IMR-90 (cell line): Measurements from ENCODE around the gene RANGRF. TPM values are rescaled to one million over a fixed set of nuclear protein-coding genes. Genes with fewer than 3 reads are reported as not detected.

Experiments used
- ATAC-seq: fragments of 200-7000 bp; cut with Tn5 transposase; 2 replicates; pipeline ENCODE4 v1.9.1; 2020; ENCODE audit warnings: low read depth, mild to moderate bottlenecking, moderate library complexity
- BruUV-seq: library from RNA; stranded (reverse); fragments of 400-500 nt; replicated peaks from 2 replicates; lab custom pipeline; 2021; lab: Mats Ljungman, UMichigan
- CTCF ChIA-PET: fragments of 300-600 bp; formaldehyde crosslinking; extraction: SDS; loops from one replicate; lab custom pipeline; 2021; ENCODE audit warnings: antibody characterized with exemption; lab: Yijun Ruan, JAX
- POLR2A ChIA-PET: fragments of 300-600 bp; sonication (Branson Sonifier 250); formaldehyde crosslinking; loops from one replicate; lab custom pipeline; 2022; ENCODE audit warnings: antibody characterized with exemption; ENCODE audit not compliant: unreplicated experiment; lab: Charles Lee
- DNase-seq: peaks from one replicate; pipeline ENCODE4 v3.0.0; 2013
- H2AFZ ChIP-seq: replicated peaks from 2 replicates; pipeline ENCODE3; 2013; ENCODE audit warnings: low read length, mild to moderate bottlenecking; ENCODE audit not compliant: poor library complexity
- H2AK5ac ChIP-seq: 2 replicates; pipeline ENCODE4 v1.6.1; 2013; ENCODE audit warnings: low read depth, low read length, inconsistent platforms
- H2AK9ac ChIP-seq: replicated peaks from 2 replicates; pipeline ENCODE3; 2013; ENCODE audit warnings: mild to moderate bottlenecking, low read depth, low read length, moderate library complexity; ENCODE audit not compliant: poor library complexity
- H2BK120ac ChIP-seq: 2 replicates; pipeline ENCODE4 v1.6.1; 2013; ENCODE audit warnings: low read depth, low read length, inconsistent platforms
- H2BK15ac ChIP-seq: 3 replicates; pipeline ENCODE4 v1.6.1; 2013; ENCODE audit warnings: low read depth, low read length, inconsistent platforms
- H2BK20ac ChIP-seq: 2 replicates; pipeline ENCODE4 v1.6.1; 2013; ENCODE audit warnings: low read depth, mild to moderate bottlenecking, inconsistent platforms, low read length, moderate library complexity
- H2BK5ac ChIP-seq: 2 replicates; pipeline ENCODE4 v1.6.1; 2013; ENCODE audit warnings: mild to moderate bottlenecking, low read depth, low read length, inconsistent platforms; ENCODE audit not compliant: poor library complexity, severe bottlenecking
- H3K14ac ChIP-seq: replicated peaks from 2 replicates; pipeline ENCODE4 v1.6.1; 2013; ENCODE audit warnings: low read depth, low read length, inconsistent platforms
- H3K18ac ChIP-seq: 2 replicates; pipeline ENCODE4 v1.6.1; 2013; ENCODE audit warnings: low read depth, low read length, control low read depth
- H3K23ac ChIP-seq: 2 replicates; pipeline ENCODE4 v1.6.1; 2013; ENCODE audit warnings: low read depth, low read length, inconsistent platforms
- H3K27ac ChIP-seq: 2 replicates; pipeline ENCODE4 v1.5.1; 2013; ENCODE audit warnings: mild to moderate bottlenecking, control low read depth, low read length; ENCODE audit not compliant: insufficient read depth
- H3K27me3 ChIP-seq: 2 replicates; pipeline ENCODE4 v1.6.1; 2013; ENCODE audit warnings: low read length; ENCODE audit not compliant: control insufficient read depth, insufficient read depth
- H3K36me3 ChIP-seq: 2 replicates; pipeline ENCODE4 v1.6.1; 2013; ENCODE audit warnings: low read length, mixed read lengths; ENCODE audit not compliant: control insufficient read depth, insufficient read depth
- H3K4ac ChIP-seq: 2 replicates; pipeline ENCODE4 v1.6.1; 2013; ENCODE audit warnings: low read depth, low read length, inconsistent platforms
- H3K4me1 ChIP-seq: 2 replicates; pipeline ENCODE4 v1.6.1; 2013; ENCODE audit warnings: low read length, mixed read lengths; ENCODE audit not compliant: control insufficient read depth, insufficient read depth
- H3K4me2 ChIP-seq: 2 replicates; pipeline ENCODE4 v1.6.1; 2013; ENCODE audit warnings: low read depth, mild to moderate bottlenecking, control low read depth, low read length, moderate library complexity
- H3K4me3 ChIP-seq: 2 replicates; pipeline ENCODE4 v1.5.1; 2013; ENCODE audit warnings: low read depth, mild to moderate bottlenecking, control low read depth, low read length, moderate library complexity; ENCODE audit not compliant: insufficient read depth
- H3K56ac ChIP-seq: 2 replicates; pipeline ENCODE4 v1.6.1; 2013; ENCODE audit warnings: low read length, inconsistent platforms; ENCODE audit not compliant: insufficient read depth; ENCODE audit errors: extremely low read depth
- H3K79me1 ChIP-seq, 2 experiments: 2 replicates each; pipeline ENCODE4 v1.6.1; 2013; ENCODE audit warnings: low read length in 2 of 2, inconsistent platforms in 1 of 2, low read depth in 1 of 2
- H3K9ac ChIP-seq: 2 replicates; pipeline ENCODE4 v1.6.1; 2013; ENCODE audit warnings: low read depth, low read length, control low read depth
- H3K9me1 ChIP-seq: 2 replicates; pipeline ENCODE4 v1.6.1; 2013; ENCODE audit warnings: low read length, inconsistent platforms; ENCODE audit not compliant: insufficient read depth
- H3K9me3 ChIP-seq: 2 replicates; pipeline ENCODE4 v1.6.1; 2013; ENCODE audit warnings: low read length; ENCODE audit not compliant: control insufficient read depth, insufficient read depth
- H4K20me1 ChIP-seq: 2 replicates; pipeline ENCODE4 v1.6.1; 2013; ENCODE audit warnings: low read length, inconsistent platforms; ENCODE audit not compliant: insufficient read depth
- H4K5ac ChIP-seq: 2 replicates; pipeline ENCODE4 v1.6.1; 2013; ENCODE audit warnings: mild to moderate bottlenecking, low read depth, low read length, control low read depth
- H4K8ac ChIP-seq, 2 experiments: 2 replicates each; pipeline ENCODE4 v1.6.1; 2013; ENCODE audit warnings: low read depth in 2 of 2, low read length in 2 of 2, control low read depth in 1 of 2, inconsistent platforms in 1 of 2
- H4K91ac ChIP-seq: 2 replicates; pipeline ENCODE4 v1.6.1; 2013; ENCODE audit warnings: low read depth, low read length, inconsistent platforms; ENCODE audit not compliant: insufficient read depth
- BHLHE40 ChIP-seq: fragments of 150-350 bp; IDR thresholded peaks from 2 replicates; pipeline ENCODE4 v1.6.1; 2016; ENCODE audit warnings: mild to moderate bottlenecking, low read depth, low read length
- CEBPB ChIP-seq: IDR thresholded peaks from 2 replicates; pipeline ENCODE4 v1.6.1; 2012; ENCODE audit warnings: low read depth, low read length, improper control_type of control experiment
- CHD1 ChIP-seq: IDR thresholded peaks from 2 replicates; pipeline ENCODE4 v1.6.1; 2012; ENCODE audit warnings: low read depth, low read length, improper control_type of control experiment
- CTCF ChIP-seq: conservative IDR thresholded peaks from 2 replicates; pipeline ENCODE4 v1.5.1; 2012; ENCODE audit warnings: mild to moderate bottlenecking, low read depth, low read length, improper control_type of control experiment
- ELK1 ChIP-seq: fragments of 150-350 bp; IDR thresholded peaks from 2 replicates; pipeline ENCODE4 v1.6.1; 2016; ENCODE audit warnings: low read depth, mild to moderate bottlenecking, low read length, moderate library complexity, borderline replicate concordance
- FOS ChIP-seq: fragments of 150-350 bp; IDR thresholded peaks from 2 replicates; pipeline ENCODE4 v1.6.1; 2016; ENCODE audit warnings: low read depth, low read length
- MAFK ChIP-seq: IDR thresholded peaks from 2 replicates; pipeline ENCODE4 v1.6.1; 2012; ENCODE audit warnings: low read depth, low read length, improper control_type of control experiment
- MAZ ChIP-seq: IDR thresholded peaks from 2 replicates; pipeline ENCODE4 v1.6.1; 2012; ENCODE audit warnings: low read depth, mild to moderate bottlenecking, low read length, improper control_type of control experiment, moderate library complexity, borderline replicate concordance
- MXI1 ChIP-seq: IDR thresholded peaks from 2 replicates; pipeline ENCODE4 v1.6.1; 2012; ENCODE audit warnings: low read depth, mild to moderate bottlenecking, low read length, moderate library complexity, borderline replicate concordance
- NFE2L2 ChIP-seq: fragments of 150-350 bp; IDR thresholded peaks from 2 replicates; pipeline ENCODE4 v1.6.1; 2016; ENCODE audit warnings: low read depth, mild to moderate bottlenecking, low read length
- POLR2A ChIP-seq: IDR thresholded peaks from 2 replicates; pipeline ENCODE4 v1.6.1; 2012; ENCODE audit warnings: mild to moderate bottlenecking, low read depth, low read length
- RAD21 ChIP-seq: IDR thresholded peaks from 2 replicates; pipeline ENCODE4 v1.6.1; 2012; ENCODE audit warnings: low read length, improper control_type of control experiment
- RCOR1 ChIP-seq: IDR thresholded peaks from 2 replicates; pipeline ENCODE4 v1.6.1; 2012; ENCODE audit warnings: mild to moderate bottlenecking, low read length, improper control_type of control experiment; ENCODE audit not compliant: insufficient replicate concordance
- RFX5 ChIP-seq: IDR thresholded peaks from 2 replicates; pipeline ENCODE4 v1.8.0; 2012; ENCODE audit warnings: low read depth, mild to moderate bottlenecking, low read length, moderate library complexity
- SMC3 ChIP-seq: fragments of 150-350 bp; IDR thresholded peaks from 2 replicates; pipeline ENCODE4 v1.6.1; 2016; ENCODE audit warnings: low read depth, mild to moderate bottlenecking, antibody characterized with exemption, low read length, moderate library complexity
- USF2 ChIP-seq: fragments of 150-350 bp; IDR thresholded peaks from 2 replicates; pipeline ENCODE4 v1.6.1; 2017; ENCODE audit warnings: mild to moderate bottlenecking, antibody characterized with exemption, low read length, low read depth
- WGBS, 2 experiments: methylation state at CpG; one replicate each; pipeline versions ENCODE4 v1.1.5 to v1.1.7; 2013; ENCODE audit warnings: missing lambda C conversion rate in 2 of 2; ENCODE audit not compliant: insufficient read length in 1 of 2; ENCODE audit errors: extremely low coverage in 2 of 2; 5-methylcytosine and 5-hydroxymethylcytosine counted together
- dilution Hi-C: fragments of 300-500 bp; cut with HindIII; formaldehyde crosslinking; loops from one replicate; pipeline ENCODE4 v1.14.3; 2018; ENCODE audit warnings: low sequenced_read_pairs; ENCODE audit not compliant: unreplicated experiment
- in situ Hi-C: fragments of 300-500 bp; cut with MboI; formaldehyde crosslinking; loops from 3 replicates; pipeline ENCODE4 v1.14.3; 2019; ENCODE audit warnings: low sequenced_read_pairs, inconsistent platforms, mixed read lengths
- intact Hi-C: fragments of 100-400 bp; cut with micrococcal nuclease; formaldehyde crosslinking; loops from 2 replicates; pipeline ENCODE4 v1.10.0; 2022
- polyA plus RNA-seq, 3 experiments: library from polyadenylated mRNA; depleted of rRNA; stranded (reverse); fragments of >200 nt; gene quantifications; 2 replicates each; pipeline ENCODE4 v1.2.3, GENCODE V29; 2012; ENCODE audit warnings: low replicate concordance in 1 of 3
- total RNA-seq: library from RNA; depleted of rRNA; stranded (reverse); fragments of >200 nt; gene quantifications from 2 replicates; pipeline ENCODE4 v1.2.3, GENCODE V29; 2012

The RANGRF gene
- total and polyA plus RNA-seq, 2 of the 4 experiments (the other 2 are of a cell fraction): 19.5 to 36.6 TPM

GRCh38 chr17:8274816-8275215 lies 13.7 kb upstream of the RANGRF start:
- POLR2A ChIA-PET: no interaction called here
- no peak for ATAC-seq
- in situ Hi-C loops: no loop called here

More at GRCh38 chr17:8274816-8275215, 13.7 kb upstream of the RANGRF start:
- Histone ChIP-seq H4K5ac (no peak overlapping the region), H3K56ac (no peak overlapping the region), H3K27me3 (no peaks in the 10 kb centered on the region), H4K8ac (no peak overlapping the region), H2AFZ (no peak overlapping the region), H3K14ac (no peak overlapping the region), H3K9me3 (no peaks in the 10 kb centered on the region), H2BK15ac (no peak overlapping the region), H3K4me1 (no peaks in the 10 kb centered on the region; the same call in 1 of the 2 replicates), H3K18ac (no peak overlapping the region), H4K20me1 (no peaks in the 10 kb centered on the region), H3K9ac (no peak overlapping the region), H4K91ac (no peak overlapping the region), H2BK120ac (no peak overlapping the region), H2BK5ac (no peak overlapping the region), H3K36me3 (peaks cover 2% of the 10 kb centered on the region; the same call in 1 of the 2 replicates), H3K79me1 (peaks cover 0 to 2% of the 10 kb centered on the region in 2 experiments; a peak in 1 of 4 replicates), H2BK20ac (no peak overlapping the region), H3K9me1 (peaks cover 3% of the 10 kb centered on the region; the same call in 1 of the 2 replicates), H3K27ac (no peak overlapping the region), H3K23ac (no peak overlapping the region), H2AK9ac (no peak overlapping the region), H2AK5ac (no peak overlapping the region), H3K4me2 (no peak overlapping the region), H3K4me3 (no peak overlapping the region), H3K4ac (no peak overlapping the region)
- no peak for DNase-seq
- WGBS, 2 experiments: no CpG with 5 or more reads among the region's 5 CpGs
- CTCF ChIA-PET: no interaction called here
- no TSS peak for BruUV-seq
- dilution Hi-C loops: no loop called here
- intact Hi-C loops: no loop called here
- TF ChIP-seq BHLHE40: no peak
- TF ChIP-seq RFX5: no peak
- TF ChIP-seq RAD21: no peak
- TF ChIP-seq MXI1: no peak
- TF ChIP-seq ELK1: no peak
- no peak for TF ChIP-seq NFE2L2
- no peak for TF ChIP-seq CTCF
- no peak for TF ChIP-seq MAFK
- TF ChIP-seq RCOR1: no peak
- TF ChIP-seq SMC3: no peak
- TF ChIP-seq POLR2A: no peak
- TF ChIP-seq CHD1: no peak
- no peak for TF ChIP-seq CEBPB
- TF ChIP-seq USF2: no peak
- no peak for TF ChIP-seq MAZ
- TF ChIP-seq FOS: no peak
